CD14-positive monocyte (primary cell): ENCODE measurements around the gene AOPEP. TPM values are rescaled to one million over a fixed set of nuclear protein-coding genes. Genes with fewer than 3 reads are reported as not detected.

ENCODE experiments used
- DNase-seq, 3 donors: peaks; one replicate each; pipeline ENCODE4 v3.0.0-alpha.2; 2011 to 2022
- H2AFZ ChIP-seq: 2 replicates; pipeline ENCODE4 v1.6.0; 2012; ENCODE audit warnings: mild to moderate bottlenecking, low read depth, low read length, inconsistent platforms; ENCODE audit not compliant: insufficient read depth, poor library complexity, severe bottlenecking
- H3K27ac ChIP-seq, 2 donors: 1 replicate in 1 of 2; 2 replicates in 1 of 2; pipeline ENCODE4 v1.5.1; 2012 to 2013; ENCODE audit warnings: low read length in 2 of 2, control low read depth in 1 of 2, inconsistent platforms in 1 of 2, low read depth in 1 of 2, mild to moderate bottlenecking in 1 of 2
- H3K27me3 ChIP-seq, 2 donors: one replicate each; pipeline versions ENCODE4 v1.6.0 to v1.6.1; 2011 to 2013; ENCODE audit warnings: low read length in 2 of 2; ENCODE audit not compliant: control insufficient read depth in 2 of 2, insufficient read depth in 2 of 2
- H3K36me3 ChIP-seq, 2 donors: replicated peaks in 1 of 2; 1 replicate in 1 of 2; 2 replicates in 1 of 2; pipeline versions ENCODE4 v1.5.1 to v1.6.1; 2012 to 2013; ENCODE audit warnings: low read length in 2 of 2, control low read depth in 1 of 2, inconsistent platforms in 1 of 2, mild to moderate bottlenecking in 1 of 2; ENCODE audit not compliant: insufficient read depth in 2 of 2, control insufficient read depth in 1 of 2
- H3K4me1 ChIP-seq, 2 donors: 1 replicate in 1 of 2; 2 replicates in 1 of 2; pipeline versions ENCODE4 v1.5.1 to v1.6.1; 2012 to 2013; ENCODE audit warnings: low read length in 2 of 2, control low read depth in 1 of 2, inconsistent platforms in 1 of 2, mild to moderate bottlenecking in 1 of 2, moderate library complexity in 1 of 2; ENCODE audit not compliant: insufficient read depth in 2 of 2, control insufficient read depth in 1 of 2
- H3K4me2 ChIP-seq: replicated peaks from 2 replicates; pipeline ENCODE3; 2012; ENCODE audit warnings: low read length, moderate library complexity, mild to moderate bottlenecking; ENCODE audit not compliant: poor library complexity, severe bottlenecking; ENCODE audit errors: extremely low read depth
- H3K4me3 ChIP-seq, 3 experiments: fragments of 200-600 bp in 1 of 3; sonication (generic) in 1 of 3; replicated peaks in 1 of 3; 1 replicate in 2 of 3; 2 replicates in 1 of 3; pipeline ENCODE4 v1.5.1; 2011 to 2013; ENCODE audit warnings: low read length in 3 of 3, mild to moderate bottlenecking in 3 of 3, control low read depth in 2 of 3, low read depth in 2 of 3, inconsistent platforms in 1 of 3, moderate library complexity in 1 of 3
- H3K79me2 ChIP-seq: 2 replicates; pipeline ENCODE4 v1.6.0; 2012; ENCODE audit warnings: mild to moderate bottlenecking, control low read depth, inconsistent platforms, low read length, moderate library complexity; ENCODE audit not compliant: insufficient read depth
- H3K9ac ChIP-seq: 2 replicates; pipeline ENCODE4 v1.6.0; 2017; ENCODE audit warnings: low read length, mild to moderate bottlenecking; ENCODE audit not compliant: insufficient read depth, poor library complexity, severe bottlenecking
- H3K9me3 ChIP-seq, 2 donors: replicated peaks in 1 of 2; 1 replicate in 1 of 2; 2 replicates in 1 of 2; pipeline versions ENCODE4 v1.5.1 to v1.6.1; 2012 to 2013; ENCODE audit warnings: low read length in 2 of 2, control low read depth in 1 of 2; ENCODE audit not compliant: control insufficient read depth in 1 of 2, insufficient read depth in 1 of 2
- H4K20me1 ChIP-seq: 2 replicates; pipeline ENCODE4 v1.6.0; 2012; ENCODE audit warnings: mild to moderate bottlenecking, low read length, control low read depth, moderate library complexity; ENCODE audit not compliant: insufficient read depth
- H3K27ac Mint-ChIP-seq, 7 donors: one replicate each; pipeline ENCODE4 v1.8.0; 2020; ENCODE audit warnings: mild to moderate bottlenecking in 7 of 7, mixed read lengths in 7 of 7, moderate library complexity in 6 of 7, inconsistent platforms in 2 of 7
- H3K27me3 Mint-ChIP-seq, 3 donors: one replicate each; pipeline ENCODE4 v1.8.0; 2021 to 2022; ENCODE audit warnings: low read depth in 3 of 3, mild to moderate bottlenecking in 3 of 3, mixed read lengths in 3 of 3, moderate library complexity in 3 of 3, inconsistent platforms in 1 of 3
- H3K36me3 Mint-ChIP-seq, 2 donors: one replicate each; pipeline ENCODE4 v1.8.0; 2020; ENCODE audit warnings: mixed read lengths in 2 of 2, inconsistent platforms in 1 of 2, mild to moderate bottlenecking in 1 of 2
- H3K4me1 Mint-ChIP-seq: one replicate; pipeline ENCODE4 v1.8.0; 2020; ENCODE audit warnings: mild to moderate bottlenecking, mixed read lengths
- H3K4me3 Mint-ChIP-seq, 2 donors: one replicate each; pipeline ENCODE4 v1.8.0; 2020; ENCODE audit warnings: mild to moderate bottlenecking in 2 of 2, mixed read lengths in 2 of 2, moderate library complexity in 1 of 2
- H3K9me3 Mint-ChIP-seq, 7 donors: one replicate each; pipeline ENCODE4 v1.8.0; 2020 to 2022; ENCODE audit warnings: mixed read lengths in 7 of 7, mild to moderate bottlenecking in 6 of 7, moderate library complexity in 6 of 7, inconsistent platforms in 2 of 7
- CTCF ChIP-seq: fragments of 200-600 bp; IDR thresholded peaks from one replicate; pipeline ENCODE4 v1.8.0; 2022; ENCODE audit warnings: antibody characterized with exemption, mild to moderate bottlenecking
- WGBS: methylation state at CpG from one replicate; pipeline ENCODE4 v1.1.5; 2013; ENCODE audit warnings: missing lambda C conversion rate; ENCODE audit not compliant: insufficient coverage; 5-methylcytosine and 5-hydroxymethylcytosine counted together
- intact Hi-C, 2 donors: fragments of 100-400 bp; cut with micrococcal nuclease; formaldehyde crosslinking; loops; one replicate each; pipeline versions ENCODE4 v1.15.0 to v1.15.1; 2023
- polyA plus RNA-seq, 3 donors: library from polyadenylated mRNA; depleted of rRNA in 1 of 3; unstranded in 2 of 3; stranded (reverse) in 1 of 3; fragments of 300-500 nt in 2 of 3; fragments of >200 nt in 1 of 3; fragmentation: Illumina TruSeq in 2 of 3; gene quantifications; 1 replicate in 2 of 3; 2 replicates in 1 of 3; pipeline ENCODE4 v1.2.3, GENCODE V29; 2012 to 2021

AOPEP gene
- polyA plus RNA-seq, 3 donors, result 3.0 to 4.1 (median 3.1) TPM

GRCh38 chr9:94801681-94802080, 75.2 kb downstream of the AOPEP start:
- no peaks in the 10 kb centered on the region for H3K9me3 Mint-ChIP-seq
- no peak overlapping the region for H3K27ac ChIP-seq

DNA sequence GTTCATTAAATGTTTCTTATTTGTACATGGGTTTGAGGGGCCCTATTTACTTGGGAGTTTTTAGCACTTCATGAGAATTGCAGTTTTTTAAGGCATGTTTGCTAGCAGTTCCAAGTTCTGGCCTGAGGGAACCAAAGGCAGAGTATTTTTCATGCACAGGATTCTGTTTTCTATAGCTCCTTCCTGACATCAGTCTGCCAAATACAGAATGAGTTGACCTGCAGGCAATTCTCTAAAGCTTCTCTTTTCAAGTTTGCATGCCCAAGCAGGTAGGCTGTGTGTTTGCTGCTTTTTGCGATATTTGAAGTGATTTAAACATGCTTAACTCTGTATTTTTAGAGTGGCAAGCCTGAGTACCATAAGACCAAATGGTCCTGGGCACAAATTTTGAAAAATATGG, 75.8 kb downstream of the AOPEP start:
- Mint-ChIP-seq H3K27me3 (peaks cover 0 to 1% (median 0%) of the 10 kb centered on the region in 3 donors), H3K4me1 (peaks cover 19% of the 10 kb centered on the region), H3K36me3 (peaks cover 35 to 38% of the 10 kb centered on the region in 2 donors), H3K9me3 (no peaks in the 10 kb centered on the region), H3K27ac (no peak overlapping the region), H3K4me3 (no peak overlapping the region)
- Histone ChIP-seq H2AFZ (no peak overlapping the region), H3K4me3 (no peak overlapping the region), H3K36me3 (peaks cover 8 to 25% of the 10 kb centered on the region in 2 donors), H4K20me1 (no peaks in the 10 kb centered on the region), H3K79me2 (no peaks in the 10 kb centered on the region), H3K4me1 (peaks cover 12 to 17% of the 10 kb centered on the region in 2 donors), H3K9me3 (no peaks in the 10 kb centered on the region), H3K27me3 (no peaks in the 10 kb centered on the region), H3K9ac (no peak overlapping the region), H3K27ac (no peak overlapping the region), H3K4me2 (no peak overlapping the region)
- no peak for TF ChIP-seq CTCF
- intact Hi-C loops, result no loop called here
- 100% methylated on average over 1 of the region's 1 CpG for WGBS
- no peak for DNase-seq

More at GRCh38 chr9:94801681-94802080, 75.2 kb downstream of the AOPEP start:
- Histone ChIP-seq H3K9ac (no peak overlapping the region), H3K4me3 (no peak overlapping the region), H3K9me3 (no peaks in the 10 kb centered on the region), H3K27me3 (no peaks in the 10 kb centered on the region), H3K4me1 (peaks cover 12 to 17% of the 10 kb centered on the region in 2 donors), H2AFZ (no peak overlapping the region), H3K4me2 (no peak overlapping the region), H3K79me2 (no peaks in the 10 kb centered on the region), H4K20me1 (no peaks in the 10 kb centered on the region), H3K36me3 (peaks cover 7 to 19% of the 10 kb centered on the region in 2 donors)
- no peak overlapping the region for H3K27ac Mint-ChIP-seq
- no peak overlapping the region for H3K4me3 Mint-ChIP-seq
- intact Hi-C loops, result no loop called here
- H3K36me3 Mint-ChIP-seq, result peaks cover 33 to 37% of the 10 kb centered on the region in 2 donors
- H3K27me3 Mint-ChIP-seq, result peaks cover 0 to 1% (median 0%) of the 10 kb centered on the region in 3 donors
- peaks cover 19% of the 10 kb centered on the region for H3K4me1 Mint-ChIP-seq
- no peak for DNase-seq
- TF ChIP-seq CTCF, result no peak
